ENCODE results near the gene UBA52.
"Not testable (repeated sequence)": the region's sequence is repeated elsewhere in the genome, so short reads cannot be mapped to it uniquely, and the experiment has no call there.

The UBA52 gene

GRCh38 chr19:18571564-18572344, at the start of gene UBA52:
UBA52 (plus strand) TSS chr19:18571857; CDS start chr19:18573301, 1,444 bp downstream.
- Mint-ChIP-seq H3K27me3 (ENCODE audit: low read depth) (no peaks in the 10 kb centered on the region), H3K4me1 (ENCODE audit: low read depth) (peaks cover 16% of the 10 kb centered on the region), H3K4me3 (peak within 1 kb of the TSS; percentile 89), H3K36me3 (ENCODE audit: low read depth) (peaks cover 53% of the 10 kb centered on the region), H3K27ac (peak within 1 kb of the TSS; percentile 95), H3K9me3 (no peaks in the 10 kb centered on the region)

GRCh38 chr19:18522124-18522861, 49.4 kb upstream of the UBA52 start:
- Mint-ChIP-seq H3K4me3 (peak overlapping the region; percentile 96), H3K9me3 (no peaks in the 10 kb centered on the region), H3K4me1 (ENCODE audit: low read depth) (peaks cover 12% of the 10 kb centered on the region), H3K36me3 (ENCODE audit: low read depth) (no peaks in the 10 kb centered on the region), H3K27me3 (ENCODE audit: low read depth) (no peaks in the 10 kb centered on the region), H3K27ac (peak overlapping the region; percentile 91)

- Mint-ChIP-seq H3K27ac (peak overlapping the region; percentile 57), H3K4me1 (ENCODE audit: low read depth) (peaks cover 12% of the 10 kb centered on the region), H3K4me3 (peak overlapping the region; percentile 96)
- not testable (repeated sequence) for H3K9me3 Mint-ChIP-seq; H3K36me3 Mint-ChIP-seq (ENCODE audit: low read depth); H3K27me3 Mint-ChIP-seq (ENCODE audit: low read depth)
These were observed 48.7 kb upstream of the UBA52 start for GRCh38 chr19:18522862-18523440.

GRCh38 chr19:18523841-18524240, 47.8 kb upstream of the UBA52 start:
- Mint-ChIP-seq H3K27ac (no peak overlapping the region), H3K36me3 (ENCODE audit: low read depth) (no peaks in the 10 kb centered on the region), H3K27me3 (ENCODE audit: low read depth) (no peaks in the 10 kb centered on the region), H3K9me3 (no peaks in the 10 kb centered on the region), H3K4me3 (no peak overlapping the region), H3K4me1 (ENCODE audit: low read depth) (peaks cover 12% of the 10 kb centered on the region)

GRCh38 chr19:18526316-18526715, 45.3 kb upstream of the UBA52 start:
- Mint-ChIP-seq H3K27me3 (ENCODE audit: low read depth) (no peaks in the 10 kb centered on the region), H3K9me3 (no peaks in the 10 kb centered on the region), H3K27ac (no peak overlapping the region), H3K4me3 (no peak overlapping the region), H3K36me3 (ENCODE audit: low read depth) (peaks cover 2% of the 10 kb centered on the region), H3K4me1 (ENCODE audit: low read depth) (peaks cover 2% of the 10 kb centered on the region)

- Mint-ChIP-seq H3K9me3 (no peaks in the 10 kb centered on the region), H3K27me3 (ENCODE audit: low read depth) (no peaks in the 10 kb centered on the region), H3K36me3 (ENCODE audit: low read depth) (peaks cover 11% of the 10 kb centered on the region), H3K4me1 (ENCODE audit: low read depth) (peaks cover 2% of the 10 kb centered on the region), H3K27ac (no peak overlapping the region), H3K4me3 (no peak overlapping the region)
These were observed 41.9 kb upstream of the UBA52 start for GRCh38 chr19:18529782-18530181.

GRCh38 chr19:18531485-18531884, 40.2 kb upstream of the UBA52 start:
- Mint-ChIP-seq H3K4me1 (ENCODE audit: low read depth) (peaks cover 2% of the 10 kb centered on the region), H3K36me3 (ENCODE audit: low read depth) (peaks cover 16% of the 10 kb centered on the region), H3K9me3 (no peaks in the 10 kb centered on the region), H3K4me3 (no peak overlapping the region), H3K27ac (no peak overlapping the region), H3K27me3 (ENCODE audit: low read depth) (no peaks in the 10 kb centered on the region)

GRCh38 chr19:18532168-18532890, 39.3 kb upstream of the UBA52 start:
- Mint-ChIP-seq H3K9me3 (no peaks in the 10 kb centered on the region), H3K27ac (no peak overlapping the region), H3K4me3 (no peak overlapping the region), H3K4me1 (ENCODE audit: low read depth) (peaks cover 4% of the 10 kb centered on the region), H3K27me3 (ENCODE audit: low read depth) (no peaks in the 10 kb centered on the region), H3K36me3 (ENCODE audit: low read depth) (peaks cover 20% of the 10 kb centered on the region)

GRCh38 chr19:18533058-18533457, 38.6 kb upstream of the UBA52 start:
- no peak overlapping the region for H3K27ac Mint-ChIP-seq
- peaks cover 23% of the 10 kb centered on the region for H3K36me3 Mint-ChIP-seq (ENCODE audit: low read depth)
- H3K4me1 Mint-ChIP-seq (ENCODE audit: low read depth), result peaks cover 4% of the 10 kb centered on the region
- no peaks in the 10 kb centered on the region for H3K27me3 Mint-ChIP-seq (ENCODE audit: low read depth)
- H3K9me3 Mint-ChIP-seq, result no peaks in the 10 kb centered on the region
- no peak overlapping the region for H3K4me3 Mint-ChIP-seq

GRCh38 chr19:18536475-18536874, 35.2 kb upstream of the UBA52 start:
- Mint-ChIP-seq H3K27me3 (ENCODE audit: low read depth) (no peaks in the 10 kb centered on the region), H3K27ac (no peak overlapping the region), H3K36me3 (ENCODE audit: low read depth) (peaks cover 27% of the 10 kb centered on the region), H3K4me1 (ENCODE audit: low read depth) (peaks cover 6% of the 10 kb centered on the region), H3K9me3 (no peaks in the 10 kb centered on the region), H3K4me3 (no peak overlapping the region)

GRCh38 chr19:18537431-18537830, 34.2 kb upstream of the UBA52 start:
- Mint-ChIP-seq H3K27me3 (ENCODE audit: low read depth) (no peaks in the 10 kb centered on the region), H3K4me3 (no peak overlapping the region), H3K4me1 (ENCODE audit: low read depth) (peaks cover 11% of the 10 kb centered on the region), H3K36me3 (ENCODE audit: low read depth) (peaks cover 26% of the 10 kb centered on the region), H3K9me3 (no peaks in the 10 kb centered on the region), H3K27ac (no peak overlapping the region)

GRCh38 chr19:18538115-18538514, 33.5 kb upstream of the UBA52 start:
- Mint-ChIP-seq H3K9me3 (no peaks in the 10 kb centered on the region), H3K36me3 (ENCODE audit: low read depth) (peaks cover 22% of the 10 kb centered on the region), H3K4me1 (ENCODE audit: low read depth) (peaks cover 13% of the 10 kb centered on the region), H3K27ac (no peak overlapping the region), H3K4me3 (no peak overlapping the region), H3K27me3 (ENCODE audit: low read depth) (no peaks in the 10 kb centered on the region)

- Mint-ChIP-seq H3K4me3 (no peak overlapping the region), H3K36me3 (ENCODE audit: low read depth) (peaks cover 22% of the 10 kb centered on the region), H3K27me3 (ENCODE audit: low read depth) (no peaks in the 10 kb centered on the region), H3K4me1 (ENCODE audit: low read depth) (peaks cover 19% of the 10 kb centered on the region), H3K9me3 (no peaks in the 10 kb centered on the region), H3K27ac (no peak overlapping the region)
These were observed 32.3 kb upstream of the UBA52 start for GRCh38 chr19:18539372-18539771.

- not testable (repeated sequence) for H3K9me3 Mint-ChIP-seq; H3K27me3 Mint-ChIP-seq (ENCODE audit: low read depth); H3K4me3 Mint-ChIP-seq; H3K27ac Mint-ChIP-seq
- peaks cover 20% of the 10 kb centered on the region for H3K4me1 Mint-ChIP-seq (ENCODE audit: low read depth)
- peaks cover 20% of the 10 kb centered on the region for H3K36me3 Mint-ChIP-seq (ENCODE audit: low read depth)
These were observed 31.5 kb upstream of the UBA52 start for GRCh38 chr19:18540200-18540599.
